GM12878 (cell line): Measurements from ENCODE around the gene SORCS2.

Experiments
- BHLHE40 ChIP-seq, 2 experiments: fragments of 450-650 bp in 1 of 2; IDR thresholded peaks; 2 replicates each; pipeline ENCODE4 v1.6.1; 2011 to 2017; ENCODE audit warnings: low read depth in 2 of 2, borderline replicate concordance in 1 of 2, improper control_type of control experiment in 1 of 2, low read length in 1 of 2, mild to moderate bottlenecking in 1 of 2
- CBX5 ChIP-seq: sonication (generic); IDR thresholded peaks from 2 replicates; pipeline ENCODE4 v1.6.1; 2016; ENCODE audit warnings: low read depth, moderate library complexity, mild to moderate bottlenecking, inconsistent platforms
- CTCF ChIP-seq, 3 experiments: IDR thresholded peaks in 2 of 3; conservative IDR thresholded peaks in 1 of 3; 2 replicates each; pipeline ENCODE4 v1.5.1; 2011; ENCODE audit warnings: low read depth in 3 of 3, low read length in 3 of 3, mild to moderate bottlenecking in 3 of 3, control low read depth in 2 of 3, moderate library complexity in 2 of 3, inconsistent platforms in 1 of 3, mixed read lengths in 1 of 3; ENCODE audit not compliant: control insufficient read depth in 2 of 3, insufficient read depth in 1 of 3; ENCODE audit errors: extremely low read depth in 1 of 3
- POLR2A ChIP-seq: IDR thresholded peaks from 2 replicates; pipeline ENCODE4 v1.6.1; 2011; ENCODE audit warnings: low read depth, mild to moderate bottlenecking, low read length
- RFX5 ChIP-seq: IDR thresholded peaks from 2 replicates; pipeline ENCODE4 v1.6.1; 2011; ENCODE audit warnings: low read depth, low read length, improper control_type of control experiment
- SMARCA5 ChIP-seq: fragments of 450-650 bp; IDR thresholded peaks from 2 replicates; pipeline ENCODE4 v1.6.1; 2017; ENCODE audit warnings: mild to moderate bottlenecking
- TAF1 ChIP-seq: IDR thresholded peaks from 2 replicates; pipeline ENCODE4 v1.6.1; 2011; ENCODE audit warnings: mild to moderate bottlenecking, low read depth, low read length, borderline replicate concordance
- TARDBP ChIP-seq: IDR thresholded peaks from 2 replicates; pipeline ENCODE4 v1.6.1; 2016; ENCODE audit warnings: borderline replicate concordance
- YBX1 ChIP-seq: fragments of 450-650 bp; IDR thresholded peaks from 2 replicates; pipeline ENCODE4 v1.6.1; 2016; ENCODE audit warnings: antibody characterized with exemption
- ZBTB40 ChIP-seq: fragments of 450-650 bp; IDR thresholded peaks from 2 replicates; pipeline ENCODE4 v1.6.1; 2016; ENCODE audit warnings: mild to moderate bottlenecking, moderate library complexity, borderline replicate concordance
- TF ChIP-seq, protein P1 (sequence below): IDR thresholded peaks from 2 replicates; pipeline ENCODE4 v1.6.1; 2011; ENCODE audit warnings: mild to moderate bottlenecking, low read depth, low read length, moderate library complexity; ENCODE audit not compliant: insufficient replicate concordance
- TF ChIP-seq, protein P2 (sequence below): fragments of 450-650 bp; IDR thresholded peaks from 2 replicates; pipeline ENCODE4 v1.6.1; 2017; ENCODE audit warnings: mild to moderate bottlenecking

GRCh38 chr4:7677086-7677485, 484.7 kb downstream of the SORCS2 start:
- no peak for TF ChIP-seq RFX5
- no peak for TF ChIP-seq TAF1
- no peak for TF ChIP-seq CTCF (IDR thresholded peaks at IDR 0.05 in 2 of 3, conservative IDR thresholded peaks at IDR 0.05 in 1 of 3; ENCODE audit: control insufficient read depth in 2 of 3, extremely low read depth in 1 of 3, insufficient read depth in 1 of 3, low read depth in 3 of 3, low read length in 3 of 3)
- TF ChIP-seq, protein P1, sequence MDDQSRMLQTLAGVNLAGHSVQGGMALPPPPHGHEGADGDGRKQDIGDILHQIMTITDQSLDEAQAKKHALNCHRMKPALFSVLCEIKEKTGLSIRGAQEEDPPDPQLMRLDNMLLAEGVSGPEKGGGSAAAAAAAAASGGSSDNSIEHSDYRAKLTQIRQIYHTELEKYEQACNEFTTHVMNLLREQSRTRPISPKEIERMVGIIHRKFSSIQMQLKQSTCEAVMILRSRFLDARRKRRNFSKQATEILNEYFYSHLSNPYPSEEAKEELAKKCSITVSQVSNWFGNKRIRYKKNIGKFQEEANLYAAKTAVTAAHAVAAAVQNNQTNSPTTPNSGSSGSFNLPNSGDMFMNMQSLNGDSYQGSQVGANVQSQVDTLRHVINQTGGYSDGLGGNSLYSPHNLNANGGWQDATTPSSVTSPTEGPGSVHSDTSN = no peak
- no peak for TF ChIP-seq SMARCA5
- no peak for TF ChIP-seq YBX1
- no peak for TF ChIP-seq TARDBP
- no peak for TF ChIP-seq ZBTB40
- no peak for TF ChIP-seq POLR2A
- TF ChIP-seq, protein P2, sequence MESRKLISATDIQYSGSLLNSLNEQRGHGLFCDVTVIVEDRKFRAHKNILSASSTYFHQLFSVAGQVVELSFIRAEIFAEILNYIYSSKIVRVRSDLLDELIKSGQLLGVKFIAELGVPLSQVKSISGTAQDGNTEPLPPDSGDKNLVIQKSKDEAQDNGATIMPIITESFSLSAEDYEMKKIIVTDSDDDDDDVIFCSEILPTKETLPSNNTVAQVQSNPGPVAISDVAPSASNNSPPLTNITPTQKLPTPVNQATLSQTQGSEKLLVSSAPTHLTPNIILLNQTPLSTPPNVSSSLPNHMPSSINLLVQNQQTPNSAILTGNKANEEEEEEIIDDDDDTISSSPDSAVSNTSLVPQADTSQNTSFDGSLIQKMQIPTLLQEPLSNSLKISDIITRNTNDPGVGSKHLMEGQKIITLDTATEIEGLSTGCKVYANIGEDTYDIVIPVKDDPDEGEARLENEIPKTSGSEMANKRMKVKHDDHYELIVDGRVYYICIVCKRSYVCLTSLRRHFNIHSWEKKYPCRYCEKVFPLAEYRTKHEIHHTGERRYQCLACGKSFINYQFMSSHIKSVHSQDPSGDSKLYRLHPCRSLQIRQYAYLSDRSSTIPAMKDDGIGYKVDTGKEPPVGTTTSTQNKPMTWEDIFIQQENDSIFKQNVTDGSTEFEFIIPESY = no peak
- TF ChIP-seq BHLHE40 (IDR thresholded peaks at IDR 0.05; ENCODE audit: borderline replicate concordance in 1 of 2, low read depth in 2 of 2, low read length in 1 of 2) = no peak
- no peak for TF ChIP-seq CBX5
